IPS DF 6.9 (cell line): ENCODE data around the gene AQR.

Experiments
- DNase-seq: peaks from one replicate; pipeline ENCODE4 v3.0.0-alpha.2; 2013; ENCODE audit warnings: low read depth, low spot score
- H3K27ac ChIP-seq: one replicate; pipeline ENCODE4 v1.5.1; 2013; ENCODE audit warnings: low read length, control low read depth
- H3K27me3 ChIP-seq: 2 replicates; pipeline ENCODE4 v1.6.1; 2013; ENCODE audit warnings: mild to moderate bottlenecking, low read length; ENCODE audit not compliant: control insufficient read depth, insufficient read depth
- H3K36me3 ChIP-seq: 2 replicates; pipeline ENCODE4 v1.6.1; 2013; ENCODE audit warnings: low read length; ENCODE audit not compliant: control insufficient read depth, insufficient read depth
- H3K4me1 ChIP-seq: 2 replicates; pipeline ENCODE4 v1.6.1; 2013; ENCODE audit warnings: low read length; ENCODE audit not compliant: control insufficient read depth, insufficient read depth
- H3K4me3 ChIP-seq: 2 replicates; pipeline ENCODE4 v1.5.1; 2013; ENCODE audit warnings: mild to moderate bottlenecking, low read length
- H3K9me3 ChIP-seq: 2 replicates; pipeline ENCODE4 v1.6.1; 2013; ENCODE audit warnings: low read length, inconsistent platforms; ENCODE audit not compliant: control insufficient read depth, insufficient read depth
- WGBS: extraction: QIAGEN DNeasy Blood & Tissue Kit; methylation state at CpG from one replicate; pipeline ENCODE4 v1.1.7; 2013; ENCODE audit warnings: mixed read lengths, missing lambda C conversion rate; ENCODE audit not compliant: insufficient read length, insufficient coverage; 5-methylcytosine and 5-hydroxymethylcytosine counted together

Gene AQR

DNA sequence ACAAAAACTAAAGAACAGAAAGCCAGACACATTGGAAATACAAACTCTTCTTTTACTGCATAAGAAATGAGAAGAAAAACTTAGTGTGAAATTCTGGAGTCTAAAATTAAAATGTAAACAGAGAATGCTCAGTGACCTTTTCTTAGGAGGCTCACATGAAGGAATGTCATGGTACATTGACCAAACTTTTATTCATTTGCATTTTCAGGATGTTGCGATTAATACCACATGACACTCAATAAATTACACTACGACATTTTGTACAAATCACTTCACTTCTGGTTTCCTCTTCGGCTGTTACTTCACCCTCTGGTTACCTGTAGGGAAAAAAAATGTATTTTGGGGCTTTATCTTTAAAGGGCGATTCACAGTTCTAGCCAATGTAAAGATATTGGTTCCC lies 117.8 kb downstream of the AQR start:
- Histone ChIP-seq H3K27me3 (no peaks in the 10 kb centered on the region), H3K36me3 (peaks cover 2% of the 10 kb centered on the region; the same call in 1 of the 2 replicates), H3K27ac (no peak overlapping the region), H3K4me1 (no peaks in the 10 kb centered on the region), H3K4me3 (no peak overlapping the region), H3K9me3 (no peaks in the 10 kb centered on the region)
- no CpG with 5 or more reads among the region's 4 CpGs for WGBS
- DNase-seq = no peak

- no CpG with 5 or more reads among the region's 3 CpGs for WGBS
- Histone ChIP-seq H3K9me3 (no peaks in the 10 kb centered on the region), H3K27me3 (no peaks in the 10 kb centered on the region), H3K36me3 (no peaks in the 10 kb centered on the region; the same call in 1 of the 2 replicates), H3K27ac (no peak overlapping the region), H3K4me3 (no peak overlapping the region), H3K4me1 (no peaks in the 10 kb centered on the region)
- DNase-seq = no peak
These were observed 118.5 kb downstream of the AQR start for GRCh38 chr15:34851007-34851406.

DNA sequence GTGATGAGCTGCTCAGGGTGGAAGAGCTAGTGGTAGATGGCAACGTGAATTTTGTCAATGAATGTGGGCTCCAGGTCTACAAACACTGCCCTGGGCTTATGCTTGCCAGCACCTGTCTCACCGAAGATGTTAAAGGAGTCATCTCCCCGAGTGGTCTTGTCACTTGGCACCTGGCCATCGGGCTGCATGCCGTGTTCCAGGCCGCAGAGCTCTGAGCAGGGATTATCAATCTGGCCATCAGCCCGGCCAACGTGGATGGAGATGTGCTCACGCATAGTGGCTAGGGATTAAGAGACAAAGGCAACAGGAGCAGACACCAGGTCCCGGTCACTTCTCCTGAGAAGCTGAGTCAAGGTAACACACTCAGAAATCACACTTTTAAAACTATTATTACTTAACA lies 119.4 kb downstream of the AQR start:
- Histone ChIP-seq H3K27me3 (no peaks in the 10 kb centered on the region), H3K36me3 (no peaks in the 10 kb centered on the region; the same call in 1 of the 2 replicates), H3K4me3 (no peak overlapping the region), H3K4me1 (no peaks in the 10 kb centered on the region), H3K27ac (no peak overlapping the region), H3K9me3 (no peaks in the 10 kb centered on the region)
- no peak for DNase-seq
- no CpG with 5 or more reads among the region's 10 CpGs for WGBS

DNA sequence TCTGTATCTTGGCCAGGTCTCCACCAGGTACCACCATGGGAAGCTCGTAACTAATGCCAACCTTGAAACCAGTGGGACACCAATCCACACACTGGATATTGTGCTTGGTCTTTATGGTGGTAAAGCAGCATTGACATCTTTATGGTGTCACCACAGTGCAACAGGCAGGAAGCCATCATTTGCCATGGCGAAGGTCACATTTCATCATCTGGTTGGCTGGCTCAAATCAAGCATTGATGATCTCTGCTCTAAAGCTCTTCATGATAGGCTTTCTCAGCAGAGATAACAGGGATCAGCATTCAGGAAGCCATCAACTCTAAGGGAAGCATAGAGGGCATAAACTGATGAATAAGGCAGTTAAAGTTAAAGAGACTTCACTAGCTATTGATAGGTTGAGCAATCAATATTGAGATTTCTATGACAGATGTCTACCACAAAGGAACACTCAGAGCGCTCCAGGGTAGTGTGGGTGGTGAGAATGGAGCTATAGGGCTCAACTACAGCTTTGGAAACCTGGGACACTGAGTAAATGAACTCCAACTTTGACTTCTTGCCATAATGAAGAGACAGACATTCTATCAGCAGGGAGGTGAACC lies 120.1 kb downstream of the AQR start:
- no peaks in the 10 kb centered on the region for H3K27me3 ChIP-seq
- no peaks in the 10 kb centered on the region for H3K36me3 ChIP-seq
- DNase-seq = no peak
- H3K27ac ChIP-seq = no peak overlapping the region
- no peaks in the 10 kb centered on the region for H3K4me1 ChIP-seq
- no CpG with 5 or more reads among the region's 3 CpGs for WGBS
- no peaks in the 10 kb centered on the region for H3K9me3 ChIP-seq
- no peak overlapping the region for H3K4me3 ChIP-seq

DNA sequence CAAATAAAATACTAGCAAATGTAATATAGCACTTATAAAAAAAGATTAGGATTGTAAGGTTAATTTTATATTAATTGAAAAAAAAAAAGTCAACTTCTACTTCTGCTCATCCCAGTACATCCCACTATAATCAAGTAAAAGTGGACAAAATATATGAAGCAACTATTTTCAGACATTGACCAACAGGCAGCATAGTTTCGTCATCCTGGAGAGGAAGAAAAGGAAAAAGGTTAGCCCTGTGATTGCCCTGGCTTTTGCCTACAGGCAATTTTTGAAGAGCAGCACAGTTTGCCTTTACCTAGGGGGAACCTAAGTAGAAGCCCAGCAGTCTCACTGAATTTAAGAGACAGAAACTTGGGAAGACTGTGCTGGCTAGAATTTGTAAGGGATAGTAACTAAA lies 121.9 kb downstream of the AQR start:
- no peaks in the 10 kb centered on the region for H3K4me1 ChIP-seq
- no peaks in the 10 kb centered on the region for H3K36me3 ChIP-seq
- no peaks in the 10 kb centered on the region for H3K9me3 ChIP-seq
- H3K27me3 ChIP-seq = no peaks in the 10 kb centered on the region
- no peak overlapping the region for H3K27ac ChIP-seq
- DNase-seq = no peak
- WGBS = no CpG with 5 or more reads among the region's 1 CpG
- H3K4me3 ChIP-seq = no peak overlapping the region

DNA sequence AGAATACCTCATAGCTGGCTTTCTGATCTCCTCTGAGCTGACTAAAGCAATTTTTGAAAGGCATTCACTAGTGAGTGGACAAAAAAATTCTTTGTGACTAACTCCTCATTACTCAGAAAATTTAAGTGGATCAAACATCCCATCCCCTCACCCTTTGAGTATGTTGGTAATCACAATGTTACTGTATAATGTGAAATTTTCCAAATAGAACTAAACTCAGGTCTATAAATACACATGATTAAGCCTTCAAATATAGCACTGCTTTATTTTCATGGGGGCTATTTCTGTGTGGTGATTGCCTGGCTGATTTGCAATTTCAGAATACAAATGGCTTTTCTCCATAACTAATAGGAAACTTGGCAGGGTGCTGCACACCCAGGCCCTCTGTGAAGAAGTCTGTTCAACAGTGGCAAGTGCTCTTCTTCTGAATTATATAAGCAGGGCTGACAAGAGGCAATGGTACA lies 128.2 kb downstream of the AQR start:
- H3K27me3 ChIP-seq = no peaks in the 10 kb centered on the region
- H3K4me3 ChIP-seq = no peak overlapping the region
- H3K9me3 ChIP-seq = no peaks in the 10 kb centered on the region
- H3K27ac ChIP-seq = no peak overlapping the region
- no peak for DNase-seq
- H3K4me1 ChIP-seq = no peaks in the 10 kb centered on the region
- no peaks in the 10 kb centered on the region for H3K36me3 ChIP-seq

GRCh38 chr15:34838282-34838681 lies 131.3 kb downstream of the AQR start:
- Histone ChIP-seq H3K36me3 (no peaks in the 10 kb centered on the region), H3K4me1 (no peaks in the 10 kb centered on the region), H3K27me3 (no peaks in the 10 kb centered on the region), H3K9me3 (no peaks in the 10 kb centered on the region), H3K4me3 (no peak overlapping the region), H3K27ac (no peak overlapping the region)
- WGBS = 100% methylated on average over 2 of the region's 3 CpGs
- no peak for DNase-seq

- Histone ChIP-seq H3K9me3 (no peaks in the 10 kb centered on the region), H3K27me3 (no peaks in the 10 kb centered on the region), H3K36me3 (no peaks in the 10 kb centered on the region), H3K4me3 (no peak overlapping the region), H3K4me1 (no peaks in the 10 kb centered on the region), H3K27ac (no peak overlapping the region)
- WGBS = no CpG with 5 or more reads among the region's 6 CpGs
- no peak for DNase-seq
These were observed 132.1 kb downstream of the AQR start for GRCh38 chr15:34837246-34838016.

DNA sequence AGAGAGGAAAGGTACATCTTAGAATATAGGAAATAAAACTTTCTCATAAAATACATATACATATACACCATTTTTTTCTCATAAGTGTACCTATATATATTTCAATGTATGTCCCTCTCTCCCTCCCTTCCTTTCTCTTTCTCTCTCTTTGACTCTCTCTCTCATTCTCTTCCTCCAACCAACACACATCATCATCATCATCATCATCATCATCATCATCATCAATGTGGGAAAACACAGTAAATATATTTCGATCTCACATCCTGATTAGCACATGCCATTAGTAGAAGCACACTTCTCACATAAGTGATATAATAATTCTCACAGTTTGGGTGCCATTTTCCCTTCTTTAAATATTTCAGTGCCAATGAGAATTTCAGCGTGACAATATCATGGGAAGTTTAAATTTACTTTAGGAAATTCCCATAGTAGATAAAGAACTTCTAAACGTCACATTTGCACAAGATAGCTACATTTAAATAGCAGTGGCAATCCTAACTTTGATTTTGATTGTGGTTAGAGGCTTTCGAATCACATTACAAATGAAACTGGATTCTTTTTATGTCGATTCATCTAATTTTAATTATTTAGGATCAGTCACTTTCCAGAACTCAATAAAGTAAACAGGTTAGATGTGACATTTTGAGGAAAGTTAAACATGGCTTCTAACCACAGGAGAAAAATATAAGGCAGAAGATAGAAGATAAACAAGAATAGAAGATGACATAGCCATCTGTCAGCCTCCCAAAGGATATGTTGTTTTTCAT lies 141.2 kb downstream of the AQR start:
- Histone ChIP-seq H3K4me3 (no peak overlapping the region), H3K27ac (no peak overlapping the region)

DNA sequence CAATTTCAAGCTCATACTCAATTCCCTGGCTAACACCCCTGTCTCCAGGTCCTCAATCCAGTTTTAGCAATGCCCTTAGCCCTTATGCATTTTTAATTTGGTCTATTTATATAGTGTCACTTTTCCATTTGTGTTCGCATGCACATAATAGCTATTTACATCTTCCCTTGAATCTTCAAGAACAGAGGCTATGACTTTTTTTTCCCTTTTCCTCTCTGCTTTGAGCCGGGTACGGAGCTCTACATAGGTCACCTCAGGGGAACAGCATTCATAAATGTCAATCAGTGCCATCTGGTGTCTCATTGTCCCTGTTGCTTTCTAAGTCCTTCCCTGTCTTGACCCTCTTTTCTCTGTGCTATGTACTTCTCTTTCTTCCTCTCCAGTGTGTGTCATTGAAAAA lies 147.7 kb downstream of the AQR start:
- Histone ChIP-seq H3K27ac (no peak overlapping the region), H3K36me3 (no peaks in the 10 kb centered on the region), H3K4me3 (no peak overlapping the region), H3K9me3 (no peaks in the 10 kb centered on the region), H3K4me1 (no peaks in the 10 kb centered on the region; the same call in 1 of the 2 replicates), H3K27me3 (no peaks in the 10 kb centered on the region)
- whole genome bisulfite sequencing = no CpG with 5 or more reads among the region's 3 CpGs
- no peak for DNase-seq

More for the DNA sequence above, 141.2 kb downstream of the AQR start:
- Histone ChIP-seq H3K27me3 (no peaks in the 10 kb centered on the region), H3K4me1 (no peaks in the 10 kb centered on the region; the same call in 1 of the 2 replicates), H3K36me3 (no peaks in the 10 kb centered on the region), H3K9me3 (no peaks in the 10 kb centered on the region)
- WGBS = 100% methylated on average over 1 of the region's 5 CpGs
- DNase-seq = no peak
